LNCAP (cell line): ENCODE measurements around the gene KIN.

Experiments
- CTCF ChIP-seq: fragments of 450-650 bp; IDR thresholded peaks from 2 replicates; pipeline ENCODE4 v1.5.1; 2017; ENCODE audit warnings: mild to moderate bottlenecking

Gene KIN

GRCh38 chr10:7824251-7824650 is 36.5 kb upstream of the KIN start:
- no peak for TF ChIP-seq CTCF

- TF ChIP-seq CTCF: peak; percentile 51; the same call in 1 of the 2 replicates
These were observed 31.3 kb upstream of the KIN start for GRCh38 chr10:7819121-7819460.

GRCh38 chr10:7818295-7819120 is 30.7 kb upstream of the KIN start, which contains the start of gene TAF3:
TSS of gene TAF3 (plus strand) at chr10:7818505. CDS start at chr10:7818710, 205 bp downstream.
- TF ChIP-seq CTCF: no peak

- no peak for TF ChIP-seq CTCF
These were observed 30.1 kb upstream of the KIN start for GRCh38 chr10:7817984-7818294.

GRCh38 chr10:7817576-7817975 is 29.8 kb upstream of the KIN start:
- no peak for TF ChIP-seq CTCF

- no peak for TF ChIP-seq CTCF
These were observed 25.7 kb upstream of the KIN start for GRCh38 chr10:7813481-7813880.

- TF ChIP-seq CTCF: no peak
These were observed 23.2 kb upstream of the KIN start for GRCh38 chr10:7811000-7811399.

GRCh38 chr10:7810443-7810842 is 22.6 kb upstream of the KIN start:
- TF ChIP-seq CTCF: no peak
